ENCODE measurements around the gene CEP170.

DNA sequence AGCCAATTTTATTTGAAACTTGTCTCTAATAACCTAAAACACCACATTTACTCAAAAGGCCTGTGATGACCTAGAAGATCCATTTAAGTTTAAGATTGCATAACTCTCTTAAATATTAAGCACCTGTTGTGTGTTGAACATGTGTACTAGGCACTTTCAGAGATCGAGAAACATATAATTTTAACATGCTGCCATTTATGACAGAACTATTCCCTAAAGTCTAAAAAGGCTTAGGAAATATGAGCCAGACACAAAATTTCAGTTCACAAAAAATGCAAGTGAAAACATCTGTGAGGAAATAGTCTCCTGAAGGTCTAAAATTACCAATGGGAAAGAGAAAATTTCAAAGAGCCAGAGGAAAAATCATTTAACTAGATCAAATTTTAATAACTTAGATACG, 37.7 kb downstream of the CEP170 start:
- TF ChIP-seq, protein P1, sequence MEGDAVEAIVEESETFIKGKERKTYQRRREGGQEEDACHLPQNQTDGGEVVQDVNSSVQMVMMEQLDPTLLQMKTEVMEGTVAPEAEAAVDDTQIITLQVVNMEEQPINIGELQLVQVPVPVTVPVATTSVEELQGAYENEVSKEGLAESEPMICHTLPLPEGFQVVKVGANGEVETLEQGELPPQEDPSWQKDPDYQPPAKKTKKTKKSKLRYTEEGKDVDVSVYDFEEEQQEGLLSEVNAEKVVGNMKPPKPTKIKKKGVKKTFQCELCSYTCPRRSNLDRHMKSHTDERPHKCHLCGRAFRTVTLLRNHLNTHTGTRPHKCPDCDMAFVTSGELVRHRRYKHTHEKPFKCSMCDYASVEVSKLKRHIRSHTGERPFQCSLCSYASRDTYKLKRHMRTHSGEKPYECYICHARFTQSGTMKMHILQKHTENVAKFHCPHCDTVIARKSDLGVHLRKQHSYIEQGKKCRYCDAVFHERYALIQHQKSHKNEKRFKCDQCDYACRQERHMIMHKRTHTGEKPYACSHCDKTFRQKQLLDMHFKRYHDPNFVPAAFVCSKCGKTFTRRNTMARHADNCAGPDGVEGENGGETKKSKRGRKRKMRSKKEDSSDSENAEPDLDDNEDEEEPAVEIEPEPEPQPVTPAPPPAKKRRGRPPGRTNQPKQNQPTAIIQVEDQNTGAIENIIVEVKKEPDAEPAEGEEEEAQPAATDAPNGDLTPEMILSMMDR (IDR thresholded peaks at IDR 0.05) = no peak
- TF ChIP-seq POLR2A (IDR thresholded peaks at IDR 0.05) = no peak

Data from Peyer's patch (tissue), 4 donors.